ENCODE measurements around the gene APOM.

Gene APOM

DNA sequence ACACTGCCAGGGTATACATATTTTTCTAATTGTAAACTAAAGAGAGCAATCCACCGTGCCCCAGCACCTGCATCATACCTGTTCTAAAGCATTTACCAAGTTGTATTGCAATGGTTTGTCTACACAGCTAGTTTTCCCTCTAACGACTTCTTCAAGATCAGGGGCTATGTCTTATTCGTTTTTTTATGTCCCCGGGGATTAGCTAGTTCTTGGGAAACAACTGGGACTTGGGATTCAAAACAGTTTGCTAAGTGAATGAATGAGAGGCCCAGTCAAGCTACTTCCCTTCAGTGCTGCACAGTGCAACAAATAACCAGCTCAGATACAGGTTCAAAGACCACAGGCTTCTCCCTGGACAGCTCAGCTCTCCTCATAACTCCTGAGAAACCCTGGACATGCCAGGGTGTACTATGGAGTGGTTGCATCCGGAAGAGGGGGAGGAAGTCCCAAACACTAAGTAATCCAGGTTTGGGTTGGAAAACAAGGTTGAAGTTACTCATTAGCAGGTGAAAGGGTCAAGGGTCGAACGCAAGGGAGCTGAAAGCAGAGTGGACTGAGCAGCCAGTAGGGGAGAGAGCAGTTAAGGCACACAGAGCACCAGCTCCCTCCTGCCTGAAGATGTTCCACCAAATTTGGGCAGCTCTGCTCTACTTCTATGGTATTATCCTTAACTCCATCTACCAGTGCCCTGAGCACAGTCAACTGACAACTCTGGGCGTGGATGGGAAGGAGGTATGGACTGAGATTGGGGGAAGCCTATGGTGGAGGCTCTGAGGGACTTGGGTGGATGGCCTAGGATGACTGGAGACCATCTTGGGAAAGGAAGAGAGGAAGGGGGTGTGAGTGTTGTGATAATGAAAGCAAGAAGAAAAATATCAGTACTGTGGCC, at the start of gene APOM:
Gene APOM (plus strand): TSS at position 546 of the 889 bp plus-strand sequence. CDS start 73 bp downstream, at position 619.
- DNase-seq, result no peak

DNA sequence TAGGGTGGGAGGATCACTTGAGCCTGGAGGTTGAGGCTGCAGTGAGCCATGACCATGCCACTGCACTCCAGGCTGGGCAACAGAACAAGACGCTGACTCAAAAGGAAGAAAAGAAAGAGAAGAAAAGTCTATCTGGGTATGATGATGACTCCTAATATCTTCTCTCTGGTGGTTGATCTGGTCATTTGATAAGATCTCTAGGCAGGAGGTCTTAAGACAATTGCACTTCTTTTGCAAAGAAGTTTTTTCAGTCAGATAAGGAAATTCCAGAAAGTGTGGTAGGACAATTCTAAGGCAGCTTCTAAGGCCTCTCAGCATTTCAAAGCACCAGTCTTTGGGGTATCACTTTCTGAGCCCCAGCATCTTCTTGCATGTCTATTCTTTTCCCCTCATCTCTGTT, 48.4 kb upstream of the APOM start:
- no peak for DNase-seq

DNA sequence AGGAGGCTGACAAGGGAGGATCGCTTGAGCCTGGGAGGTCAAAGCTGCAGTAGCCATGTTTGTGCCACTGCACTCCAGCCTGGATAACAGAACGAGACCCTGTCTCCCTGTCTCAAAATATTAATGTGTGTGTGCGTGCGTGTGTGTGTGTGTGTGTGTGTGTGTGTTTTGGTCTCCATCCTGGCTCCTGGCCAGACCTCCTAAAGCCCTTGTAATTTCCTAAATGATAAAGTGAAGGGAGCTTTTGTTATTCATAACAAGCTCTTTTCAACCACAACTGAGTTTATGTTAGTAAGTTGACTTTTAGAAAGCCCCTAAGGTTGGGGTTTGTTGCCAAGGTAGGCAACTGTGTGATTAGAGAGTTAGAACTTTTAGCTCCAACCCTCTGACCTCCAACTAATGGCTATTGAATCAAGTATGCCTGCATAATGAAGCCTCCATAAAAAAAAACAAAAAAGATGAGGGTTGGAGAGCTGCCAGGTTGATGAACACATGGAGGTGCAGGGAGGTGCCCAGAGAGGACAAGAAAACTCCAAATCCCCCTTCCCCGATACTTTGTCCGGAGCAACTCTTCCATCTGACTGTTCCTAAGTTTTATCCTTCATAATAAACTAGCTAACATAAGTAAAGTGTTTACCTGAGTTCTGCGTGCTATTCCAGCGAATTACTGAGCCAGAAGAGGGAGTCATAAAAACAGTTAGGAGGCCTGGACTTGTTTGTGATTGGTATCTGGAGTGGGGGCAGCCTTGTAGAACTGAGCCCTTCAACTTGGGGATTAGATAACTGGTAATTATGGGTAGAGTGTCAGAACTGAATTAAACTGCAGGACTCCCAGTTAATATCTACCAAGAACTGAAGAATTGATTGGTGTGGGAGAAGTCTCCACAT, 45.9 kb upstream of the APOM start:
- DNase-seq, result no peak

GRCh38 chr6:31610968-31611367, 44.7 kb upstream of the APOM start:
- no peak for DNase-seq

- no peak for DNase-seq
Observed at GRCh38 chr6:31614075-31614619, 41.5 kb upstream of the APOM start.

DNA sequence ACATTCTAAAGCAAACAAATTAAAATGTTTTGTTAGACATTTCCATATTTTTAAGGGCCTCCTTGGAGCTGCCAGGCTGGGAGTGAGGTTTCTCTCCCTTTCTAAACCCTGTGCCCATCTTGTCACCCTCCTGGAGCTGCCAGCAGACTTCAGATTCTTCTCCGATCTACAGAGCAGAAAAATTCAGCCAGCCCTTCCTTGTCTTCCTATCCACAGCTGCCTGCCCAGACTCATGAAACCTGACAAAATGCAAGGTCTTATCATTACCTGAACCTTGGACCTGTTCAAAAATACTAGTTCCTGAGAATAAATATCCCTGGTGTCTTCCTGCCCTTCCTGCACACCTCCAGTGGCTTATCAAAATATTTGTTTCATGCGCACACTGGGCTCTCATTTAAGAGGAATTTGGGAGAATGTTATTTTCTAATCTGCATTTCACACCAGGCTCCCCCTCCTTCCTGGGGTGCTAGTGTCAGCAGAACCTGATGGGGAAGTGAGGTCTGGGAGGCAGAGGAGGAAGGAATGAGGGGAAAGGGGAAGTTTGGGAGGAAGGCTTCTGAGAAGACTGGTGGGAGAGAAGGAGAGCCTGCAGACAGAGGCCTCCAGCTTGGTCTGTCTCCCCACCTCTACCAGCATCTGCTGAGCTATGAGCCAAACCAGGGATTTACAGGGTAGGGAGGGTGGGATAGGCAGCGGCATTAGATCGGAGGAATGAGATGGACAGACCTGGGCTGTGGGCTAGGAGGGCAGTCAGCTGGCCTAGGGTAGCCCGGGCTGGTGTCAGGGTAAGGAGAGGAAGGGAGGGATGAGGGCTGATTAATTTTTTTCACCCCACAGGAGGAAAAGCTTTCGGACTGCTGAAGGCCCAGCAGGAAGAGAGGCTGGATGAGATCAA, 40.8 kb upstream of the APOM start, which contains the start of gene AIF1:
Gene AIF1 (plus strand): TSS at position 551 of the 895 bp plus-strand sequence. CDS start 96 bp downstream, at position 647.
- no peak for DNase-seq

- no peak for DNase-seq
Observed at GRCh38 chr6:31615748-31616147, 39.9 kb upstream of the APOM start.

GRCh38 chr6:31617010-31617409, 38.7 kb upstream of the APOM start:
- no peak for DNase-seq

- peak; percentile 96 for DNase-seq
Observed at GRCh38 chr6:31619805-31620585, 35.7 kb upstream of the APOM start.

DNA sequence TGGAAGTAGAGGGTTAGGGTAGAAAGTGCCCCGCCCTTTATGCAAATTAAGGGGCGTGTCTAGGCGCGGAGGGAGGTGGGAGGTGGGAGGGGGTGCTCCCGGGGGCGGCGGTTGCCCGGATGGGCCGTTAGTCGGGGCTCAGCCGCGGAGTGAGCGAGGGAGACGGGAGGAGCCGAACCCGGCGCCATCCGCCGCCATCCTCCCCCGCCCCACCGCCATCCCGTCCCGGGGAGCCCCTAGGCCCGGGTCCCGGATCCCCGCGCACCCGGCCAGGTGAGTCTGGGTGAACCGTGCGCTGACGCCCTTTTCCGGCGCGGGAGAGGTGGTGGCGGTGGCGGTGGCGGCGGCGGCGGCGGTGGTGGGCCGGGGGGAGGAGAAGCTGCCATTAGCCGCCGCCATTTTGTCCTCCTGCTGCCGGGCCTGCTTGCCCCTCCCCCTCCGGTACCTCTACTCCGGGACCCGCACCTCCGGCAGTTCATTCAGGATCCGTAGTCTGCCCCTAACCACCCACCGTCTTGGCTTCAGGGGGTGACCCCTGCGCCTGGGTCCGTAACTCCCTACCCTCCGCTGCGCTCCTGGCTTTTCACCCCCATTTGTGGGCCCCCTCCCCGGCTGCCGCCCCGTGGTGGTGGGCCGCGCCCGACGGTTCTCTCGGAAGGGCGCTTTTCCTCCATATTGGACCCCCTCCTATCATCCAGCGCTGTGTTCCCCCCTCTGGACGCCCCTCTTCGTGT, 34.9 kb upstream of the APOM start, which contains the start of gene PRRC2A:
Gene PRRC2A (plus strand): TSS at position 130 of the 734 bp plus-strand sequence. CDS start 2,075 bp downstream, outside the sequence.
- peak; percentile 48 for DNase-seq

DNA sequence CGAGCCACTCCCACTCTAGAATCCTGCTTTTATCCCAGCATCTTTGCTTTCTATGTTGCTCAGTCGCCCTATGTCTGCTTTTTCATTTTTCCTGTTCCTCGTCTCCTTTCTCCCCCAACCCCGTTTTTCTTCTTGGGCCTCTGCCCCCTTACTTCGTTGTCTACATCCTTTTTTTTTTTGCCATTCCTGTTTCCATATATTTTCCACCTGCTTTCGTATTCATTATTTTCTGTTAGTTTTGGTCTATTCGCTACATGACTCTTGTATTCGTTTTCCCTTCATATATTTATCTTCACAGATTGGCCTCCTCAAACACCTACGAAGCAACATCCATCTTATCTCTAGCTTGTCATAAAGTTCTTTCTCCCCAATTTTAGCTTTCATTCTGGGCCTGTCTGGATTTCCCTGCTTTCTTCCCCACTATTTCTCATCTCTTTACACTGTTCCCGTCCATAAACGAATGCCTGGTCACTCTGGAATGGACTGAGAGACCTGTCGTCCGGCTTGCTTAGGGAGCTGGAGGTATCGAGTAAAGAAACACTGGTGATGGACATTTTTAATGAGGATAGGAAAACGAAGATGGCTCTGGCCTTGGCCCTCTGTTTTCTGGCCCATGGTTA, 34.3 kb upstream of the APOM start:
- DNase-seq, result no peak

- no peak for DNase-seq
Observed at GRCh38 chr6:31621991-31622390, 33.7 kb upstream of the APOM start.

DNA sequence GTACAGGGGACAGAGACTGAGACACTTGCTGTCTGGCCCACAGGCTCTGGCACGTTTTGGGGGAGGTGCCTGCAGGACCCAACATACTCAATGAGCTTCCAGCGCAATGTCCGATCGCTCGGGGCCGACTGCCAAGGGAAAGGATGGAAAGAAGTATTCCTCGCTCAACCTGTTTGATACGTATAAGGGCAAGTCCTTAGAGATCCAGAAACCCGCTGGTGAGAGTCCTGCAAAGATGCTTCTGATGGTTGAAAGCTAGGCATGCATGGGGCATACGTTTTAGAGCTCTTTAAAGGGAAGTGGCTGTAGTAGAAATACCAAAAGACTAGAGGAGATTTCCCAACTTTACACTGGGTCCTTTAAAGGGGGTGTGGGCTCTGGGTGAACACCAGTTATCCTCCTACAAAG, 33.0 kb upstream of the APOM start:
- DNase-seq, result no peak

GRCh38 chr6:31624070-31624469, 31.6 kb upstream of the APOM start:
- DNase-seq, result no peak

DNA sequence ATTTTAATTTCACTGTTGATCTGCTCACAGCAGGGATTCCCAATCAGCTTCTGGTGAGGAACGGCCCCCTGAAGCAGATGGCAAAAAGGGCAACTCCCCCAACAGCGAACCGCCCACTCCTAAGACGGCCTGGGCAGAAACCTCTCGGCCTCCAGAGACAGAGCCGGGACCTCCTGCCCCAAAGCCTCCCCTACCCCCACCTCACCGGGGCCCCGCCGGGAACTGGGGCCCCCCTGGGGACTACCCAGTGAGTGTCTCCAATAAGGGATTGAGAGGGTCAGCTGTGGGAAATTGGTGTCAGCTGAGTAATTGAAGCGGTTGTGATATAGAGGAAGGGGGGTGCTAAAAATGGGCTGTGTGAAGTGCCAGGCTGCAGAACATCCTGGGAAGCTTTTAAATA, 28.7 kb upstream of the APOM start:
- no peak for DNase-seq

DNA sequence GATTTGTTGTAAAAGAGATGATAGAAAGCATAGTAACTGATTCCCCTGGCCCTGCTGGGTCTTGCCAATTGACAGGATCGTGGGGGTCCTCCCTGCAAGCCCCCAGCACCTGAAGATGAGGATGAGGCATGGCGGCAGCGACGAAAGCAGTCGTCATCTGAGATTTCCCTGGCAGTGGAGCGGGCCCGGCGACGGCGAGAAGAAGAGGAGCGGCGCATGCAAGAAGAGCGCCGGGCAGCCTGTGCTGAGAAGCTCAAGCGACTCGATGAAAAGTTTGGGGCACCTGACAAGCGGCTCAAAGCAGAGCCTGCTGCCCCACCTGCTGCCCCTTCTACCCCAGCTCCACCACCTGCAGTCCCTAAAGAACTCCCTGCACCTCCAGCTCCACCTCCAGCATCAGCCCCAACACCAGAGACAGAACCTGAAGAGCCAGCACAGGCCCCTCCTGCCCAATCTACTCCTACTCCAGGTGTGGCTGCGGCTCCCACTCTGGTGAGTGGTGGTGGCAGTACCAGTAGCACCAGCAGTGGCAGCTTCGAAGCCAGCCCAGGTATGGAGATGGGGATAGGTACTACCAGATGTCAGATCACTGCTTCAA, 27.9 kb upstream of the APOM start:
- DNase-seq, result no peak

DNA sequence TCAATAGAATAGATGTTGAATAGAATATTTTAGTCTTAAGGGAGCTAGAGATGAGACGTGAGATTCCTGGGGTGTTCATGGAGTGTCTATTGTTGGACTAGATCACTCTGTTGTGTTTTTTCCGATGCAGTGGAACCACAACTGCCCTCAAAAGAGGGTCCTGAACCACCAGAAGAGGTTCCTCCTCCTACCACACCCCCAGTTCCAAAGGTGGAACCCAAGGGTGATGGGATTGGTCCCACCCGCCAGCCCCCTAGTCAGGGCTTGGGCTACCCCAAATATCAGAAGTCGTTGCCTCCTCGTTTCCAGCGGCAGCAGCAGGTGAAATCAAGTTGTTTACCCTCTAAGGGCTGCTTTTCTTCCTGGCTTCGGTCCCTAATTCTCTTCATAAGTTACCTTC, 26.7 kb upstream of the APOM start:
- DNase-seq, result no peak

DNA sequence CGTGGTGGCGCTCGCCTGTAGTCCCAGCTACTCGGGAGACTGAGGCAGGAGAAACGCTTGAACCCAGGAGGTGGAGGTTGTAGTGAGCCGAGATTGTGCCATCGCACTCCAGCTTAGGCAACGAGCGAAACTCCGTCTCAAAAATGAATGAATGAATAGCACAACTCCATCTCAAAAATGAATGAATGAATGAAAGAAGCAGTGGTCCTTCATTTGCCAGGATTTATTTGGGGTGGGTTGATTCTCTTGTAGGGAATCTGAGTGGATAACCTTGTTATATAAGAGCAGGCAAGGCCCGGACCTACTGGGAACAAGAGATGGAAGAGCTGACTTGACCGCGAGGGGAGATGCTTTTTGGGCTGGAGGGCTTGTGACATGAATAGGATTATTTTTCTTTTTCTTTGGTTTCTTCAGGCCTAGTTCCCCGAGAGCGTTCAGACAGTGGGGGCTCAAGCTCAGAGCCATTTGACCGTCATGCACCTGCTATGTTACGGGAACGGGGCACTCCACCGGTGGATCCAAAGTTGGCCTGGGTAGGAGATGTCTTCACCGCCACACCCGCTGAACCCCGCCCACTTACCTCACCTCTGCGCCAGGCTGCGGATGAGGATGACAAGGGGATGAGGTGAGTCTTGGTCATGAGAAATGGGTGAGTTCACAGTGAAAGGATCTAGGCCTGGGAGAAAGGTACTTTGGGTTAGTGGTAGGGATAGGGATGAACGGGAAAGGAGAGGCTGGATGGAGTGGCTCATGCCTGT, 25.3 kb upstream of the APOM start:
- DNase-seq, result no peak

DNA sequence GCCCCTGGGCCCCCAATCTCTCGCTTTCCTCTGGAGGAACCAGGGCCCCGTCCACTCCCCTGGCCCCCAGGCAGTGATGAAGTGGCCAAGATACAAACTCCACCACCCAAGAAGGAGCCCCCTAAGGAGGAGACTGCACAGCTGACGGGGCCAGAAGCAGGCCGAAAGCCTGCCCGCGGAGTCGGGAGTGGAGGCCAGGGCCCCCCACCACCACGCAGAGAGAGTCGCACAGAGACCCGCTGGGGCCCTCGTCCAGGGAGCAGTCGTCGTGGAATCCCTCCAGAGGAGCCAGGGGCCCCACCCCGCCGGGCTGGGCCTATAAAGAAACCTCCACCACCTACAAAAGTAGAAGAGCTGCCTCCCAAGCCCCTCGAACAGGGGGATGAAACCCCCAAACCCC, 24.5 kb upstream of the APOM start:
- DNase-seq, result no peak

Measured in SHP77 treated with DMSO at 0.1 percent for 48 hours (cell line).